IMR-90 (cell line): ENCODE data around the gene SEPSECS. TPM values are rescaled to one million over a fixed set of nuclear protein-coding genes. Genes with fewer than 3 reads are reported as not detected.

Experiments used
- ATAC-seq: fragments of 200-7000 bp; cut with Tn5 transposase; 2 replicates; pipeline ENCODE4 v1.9.1; 2020; ENCODE audit warnings: low read depth, mild to moderate bottlenecking, moderate library complexity
- BruUV-seq: library from RNA; stranded (reverse); fragments of 400-500 nt; replicated peaks from 2 replicates; lab custom pipeline; 2021; lab: Mats Ljungman, UMichigan
- CTCF ChIA-PET: fragments of 300-600 bp; formaldehyde crosslinking; extraction: SDS; loops from one replicate; lab custom pipeline; 2021; ENCODE audit warnings: antibody characterized with exemption; lab: Yijun Ruan, JAX
- POLR2A ChIA-PET: fragments of 300-600 bp; sonication (Branson Sonifier 250); formaldehyde crosslinking; loops from one replicate; lab custom pipeline; 2022; ENCODE audit warnings: antibody characterized with exemption; ENCODE audit not compliant: unreplicated experiment; lab: Charles Lee
- DNase-seq: peaks from one replicate; pipeline ENCODE4 v3.0.0; 2013
- H2AFZ ChIP-seq: replicated peaks from 2 replicates; pipeline ENCODE3; 2013; ENCODE audit warnings: low read length, mild to moderate bottlenecking; ENCODE audit not compliant: poor library complexity
- H2AK5ac ChIP-seq: 2 replicates; pipeline ENCODE4 v1.6.1; 2013; ENCODE audit warnings: low read depth, low read length, inconsistent platforms
- H2AK9ac ChIP-seq: replicated peaks from 2 replicates; pipeline ENCODE3; 2013; ENCODE audit warnings: mild to moderate bottlenecking, low read depth, low read length, moderate library complexity; ENCODE audit not compliant: poor library complexity
- H2BK120ac ChIP-seq: 2 replicates; pipeline ENCODE4 v1.6.1; 2013; ENCODE audit warnings: low read depth, low read length, inconsistent platforms
- H2BK15ac ChIP-seq: 3 replicates; pipeline ENCODE4 v1.6.1; 2013; ENCODE audit warnings: low read depth, low read length, inconsistent platforms
- H2BK20ac ChIP-seq: 2 replicates; pipeline ENCODE4 v1.6.1; 2013; ENCODE audit warnings: low read depth, mild to moderate bottlenecking, inconsistent platforms, low read length, moderate library complexity
- H2BK5ac ChIP-seq: 2 replicates; pipeline ENCODE4 v1.6.1; 2013; ENCODE audit warnings: mild to moderate bottlenecking, low read depth, low read length, inconsistent platforms; ENCODE audit not compliant: poor library complexity, severe bottlenecking
- H3K14ac ChIP-seq: replicated peaks from 2 replicates; pipeline ENCODE4 v1.6.1; 2013; ENCODE audit warnings: low read depth, low read length, inconsistent platforms
- H3K18ac ChIP-seq: 2 replicates; pipeline ENCODE4 v1.6.1; 2013; ENCODE audit warnings: low read depth, low read length, control low read depth
- H3K23ac ChIP-seq: 2 replicates; pipeline ENCODE4 v1.6.1; 2013; ENCODE audit warnings: low read depth, low read length, inconsistent platforms
- H3K27ac ChIP-seq: 2 replicates; pipeline ENCODE4 v1.5.1; 2013; ENCODE audit warnings: mild to moderate bottlenecking, control low read depth, low read length; ENCODE audit not compliant: insufficient read depth
- H3K27me3 ChIP-seq: 2 replicates; pipeline ENCODE4 v1.6.1; 2013; ENCODE audit warnings: low read length; ENCODE audit not compliant: control insufficient read depth, insufficient read depth
- H3K36me3 ChIP-seq: 2 replicates; pipeline ENCODE4 v1.6.1; 2013; ENCODE audit warnings: low read length, mixed read lengths; ENCODE audit not compliant: control insufficient read depth, insufficient read depth
- H3K4ac ChIP-seq: 2 replicates; pipeline ENCODE4 v1.6.1; 2013; ENCODE audit warnings: low read depth, low read length, inconsistent platforms
- H3K4me1 ChIP-seq: 2 replicates; pipeline ENCODE4 v1.6.1; 2013; ENCODE audit warnings: low read length, mixed read lengths; ENCODE audit not compliant: control insufficient read depth, insufficient read depth
- H3K4me2 ChIP-seq: 2 replicates; pipeline ENCODE4 v1.6.1; 2013; ENCODE audit warnings: low read depth, mild to moderate bottlenecking, control low read depth, low read length, moderate library complexity
- H3K4me3 ChIP-seq: 2 replicates; pipeline ENCODE4 v1.5.1; 2013; ENCODE audit warnings: low read depth, mild to moderate bottlenecking, control low read depth, low read length, moderate library complexity; ENCODE audit not compliant: insufficient read depth
- H3K56ac ChIP-seq: 2 replicates; pipeline ENCODE4 v1.6.1; 2013; ENCODE audit warnings: low read length, inconsistent platforms; ENCODE audit not compliant: insufficient read depth; ENCODE audit errors: extremely low read depth
- H3K79me1 ChIP-seq, 2 experiments: 2 replicates each; pipeline ENCODE4 v1.6.1; 2013; ENCODE audit warnings: low read length in 2 of 2, inconsistent platforms in 1 of 2, low read depth in 1 of 2
- H3K9ac ChIP-seq: 2 replicates; pipeline ENCODE4 v1.6.1; 2013; ENCODE audit warnings: low read depth, low read length, control low read depth
- H3K9me1 ChIP-seq: 2 replicates; pipeline ENCODE4 v1.6.1; 2013; ENCODE audit warnings: low read length, inconsistent platforms; ENCODE audit not compliant: insufficient read depth
- H3K9me3 ChIP-seq: 2 replicates; pipeline ENCODE4 v1.6.1; 2013; ENCODE audit warnings: low read length; ENCODE audit not compliant: control insufficient read depth, insufficient read depth
- H4K20me1 ChIP-seq: 2 replicates; pipeline ENCODE4 v1.6.1; 2013; ENCODE audit warnings: low read length, inconsistent platforms; ENCODE audit not compliant: insufficient read depth
- H4K5ac ChIP-seq: 2 replicates; pipeline ENCODE4 v1.6.1; 2013; ENCODE audit warnings: mild to moderate bottlenecking, low read depth, low read length, control low read depth
- H4K8ac ChIP-seq, 2 experiments: 2 replicates each; pipeline ENCODE4 v1.6.1; 2013; ENCODE audit warnings: low read depth in 2 of 2, low read length in 2 of 2, control low read depth in 1 of 2, inconsistent platforms in 1 of 2
- H4K91ac ChIP-seq: 2 replicates; pipeline ENCODE4 v1.6.1; 2013; ENCODE audit warnings: low read depth, low read length, inconsistent platforms; ENCODE audit not compliant: insufficient read depth
- CTCF ChIP-seq: conservative IDR thresholded peaks from 2 replicates; pipeline ENCODE4 v1.5.1; 2012; ENCODE audit warnings: mild to moderate bottlenecking, low read depth, low read length, improper control_type of control experiment
- ELK1 ChIP-seq: fragments of 150-350 bp; IDR thresholded peaks from 2 replicates; pipeline ENCODE4 v1.6.1; 2016; ENCODE audit warnings: low read depth, mild to moderate bottlenecking, low read length, moderate library complexity, borderline replicate concordance
- MAFK ChIP-seq: IDR thresholded peaks from 2 replicates; pipeline ENCODE4 v1.6.1; 2012; ENCODE audit warnings: low read depth, low read length, improper control_type of control experiment
- MAZ ChIP-seq: IDR thresholded peaks from 2 replicates; pipeline ENCODE4 v1.6.1; 2012; ENCODE audit warnings: low read depth, mild to moderate bottlenecking, low read length, improper control_type of control experiment, moderate library complexity, borderline replicate concordance
- MXI1 ChIP-seq: IDR thresholded peaks from 2 replicates; pipeline ENCODE4 v1.6.1; 2012; ENCODE audit warnings: low read depth, mild to moderate bottlenecking, low read length, moderate library complexity, borderline replicate concordance
- POLR2A ChIP-seq: IDR thresholded peaks from 2 replicates; pipeline ENCODE4 v1.6.1; 2012; ENCODE audit warnings: mild to moderate bottlenecking, low read depth, low read length
- RFX5 ChIP-seq: IDR thresholded peaks from 2 replicates; pipeline ENCODE4 v1.8.0; 2012; ENCODE audit warnings: low read depth, mild to moderate bottlenecking, low read length, moderate library complexity
- SMC3 ChIP-seq: fragments of 150-350 bp; IDR thresholded peaks from 2 replicates; pipeline ENCODE4 v1.6.1; 2016; ENCODE audit warnings: low read depth, mild to moderate bottlenecking, antibody characterized with exemption, low read length, moderate library complexity
- WGBS, 2 experiments: methylation state at CpG; one replicate each; pipeline versions ENCODE4 v1.1.5 to v1.1.7; 2013; ENCODE audit warnings: missing lambda C conversion rate in 2 of 2; ENCODE audit not compliant: insufficient read length in 1 of 2; ENCODE audit errors: extremely low coverage in 2 of 2; 5-methylcytosine and 5-hydroxymethylcytosine counted together
- dilution Hi-C: fragments of 300-500 bp; cut with HindIII; formaldehyde crosslinking; loops from one replicate; pipeline ENCODE4 v1.14.3; 2018; ENCODE audit warnings: low sequenced_read_pairs; ENCODE audit not compliant: unreplicated experiment
- in situ Hi-C: fragments of 300-500 bp; cut with MboI; formaldehyde crosslinking; loops from 3 replicates; pipeline ENCODE4 v1.14.3; 2019; ENCODE audit warnings: low sequenced_read_pairs, inconsistent platforms, mixed read lengths
- intact Hi-C: fragments of 100-400 bp; cut with micrococcal nuclease; formaldehyde crosslinking; loops from 2 replicates; pipeline ENCODE4 v1.10.0; 2022
- polyA plus RNA-seq, 3 experiments: library from polyadenylated mRNA; depleted of rRNA; stranded (reverse); fragments of >200 nt; gene quantifications; 2 replicates each; pipeline ENCODE4 v1.2.3, GENCODE V29; 2012; ENCODE audit warnings: low replicate concordance in 1 of 3
- total RNA-seq: library from RNA; depleted of rRNA; stranded (reverse); fragments of >200 nt; gene quantifications from 2 replicates; pipeline ENCODE4 v1.2.3, GENCODE V29; 2012

SEPSECS gene
- total and polyA plus RNA-seq, 2 of the 4 experiments (the other 2 are of a cell fraction) = 1.7 to 5.0 TPM

GRCh38 chr4:25209702-25210101, 49.5 kb upstream of the SEPSECS start (continued):
- TF ChIP-seq CTCF = no peak

GRCh38 chr4:25207997-25208396, 47.7 kb upstream of the SEPSECS start:
- Histone ChIP-seq H3K79me1 (no peaks in the 10 kb centered on the region), H4K20me1 (no peaks in the 10 kb centered on the region), H3K18ac (no peak overlapping the region), H3K4me1 (no peaks in the 10 kb centered on the region), H2BK20ac (no peak overlapping the region), H3K56ac (no peak overlapping the region), H4K91ac (no peak overlapping the region), H2AK9ac (no peak overlapping the region), H3K23ac (no peak overlapping the region), H3K27me3 (peaks cover 4% of the 10 kb centered on the region), H3K4me2 (no peak overlapping the region), H4K5ac (no peak overlapping the region), H3K27ac (no peak overlapping the region), H3K4ac (no peak overlapping the region), H3K14ac (no peak overlapping the region), H3K9ac (no peak overlapping the region), H4K8ac (no peak overlapping the region), H3K9me3 (no peaks in the 10 kb centered on the region), H2AFZ (no peak overlapping the region), H2BK5ac (no peak overlapping the region), H3K36me3 (no peaks in the 10 kb centered on the region), H2BK15ac (no peak overlapping the region), H2BK120ac (no peak overlapping the region), H2AK5ac (no peak overlapping the region), H3K9me1 (no peaks in the 10 kb centered on the region), H3K4me3 (no peak overlapping the region)
- CTCF ChIA-PET = no interaction called here
- POLR2A ChIA-PET = no interaction called here
- no TSS peak for BruUV-seq
- whole genome bisulfite sequencing, 2 experiments = no CpG with 5 or more reads among the region's 1 CpG
- in situ Hi-C loops = no loop called here
- intact Hi-C loops = no loop called here
- DNase-seq (no peak), ATAC-seq (no peak)
- TF ChIP-seq SMC3 = no peak
- no peak for TF ChIP-seq POLR2A
- no peak for TF ChIP-seq MAFK
- no peak for TF ChIP-seq ELK1
- no peak for TF ChIP-seq MXI1
- no peak for TF ChIP-seq MAZ
- no peak for TF ChIP-seq RFX5
- TF ChIP-seq CTCF = no peak
- dilution Hi-C loops = no loop called here
